GM18858 (cell line): ENCODE results near the gene MS4A15.

ENCODE experiments used
- ATAC-seq: cut with Tn5 transposase; IDR thresholded peaks from one replicate; pipeline ENCODE4 v1.9.1; 2021; ENCODE audit not compliant: unreplicated experiment

Gene MS4A15

GRCh38 chr11:60776167-60776566 is 19.5 kb downstream of the MS4A15 start:
- ATAC-seq, result no peak

GRCh38 chr11:60777106-60777505 is 20.4 kb downstream of the MS4A15 start:
- no peak for ATAC-seq

GRCh38 chr11:60777572-60777971 is 20.9 kb downstream of the MS4A15 start:
- ATAC-seq, result no peak

DNA sequence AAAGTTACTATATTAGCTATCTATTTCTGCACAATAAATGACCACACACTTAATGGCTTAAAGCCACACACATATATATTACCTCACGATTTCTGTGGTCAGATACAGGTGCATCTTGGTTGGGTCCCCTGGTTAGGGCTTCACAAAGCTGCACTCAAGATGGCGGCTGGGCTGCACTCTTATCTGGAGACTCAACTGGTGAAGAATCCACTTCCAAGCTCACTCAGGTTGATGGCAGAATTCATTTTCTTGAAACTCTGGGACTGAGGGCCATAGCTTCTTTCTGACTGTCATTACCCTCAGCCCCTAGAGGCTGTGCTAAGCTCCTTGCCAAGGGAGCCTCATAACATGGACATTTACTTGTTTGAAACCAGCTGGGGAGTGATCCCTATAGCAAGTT is 23.4 kb downstream of the MS4A15 start:
- ATAC-seq, result no peak

DNA sequence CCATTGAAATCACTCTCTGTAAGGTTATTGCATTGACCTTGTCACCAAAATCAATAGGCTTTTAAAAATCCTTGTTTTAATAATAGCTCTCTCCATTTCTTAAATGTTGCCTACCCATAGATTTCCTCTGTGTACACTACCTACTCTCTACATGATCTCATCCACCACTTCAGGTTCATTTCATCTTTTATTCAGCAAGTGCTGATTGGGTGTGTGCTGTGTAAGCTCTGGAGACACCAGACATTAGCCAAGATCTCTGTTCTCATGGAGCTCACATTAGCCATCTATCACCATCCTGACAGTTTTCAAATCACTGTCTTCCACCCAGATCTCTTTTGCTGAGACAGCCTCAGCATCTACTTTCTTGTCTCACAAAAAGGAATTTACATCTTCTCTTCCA is 24.1 kb downstream of the MS4A15 start:
- no peak for ATAC-seq

GRCh38 chr11:60781286-60781980 is 24.8 kb downstream of the MS4A15 start:
- no peak for ATAC-seq

GRCh38 chr11:60781981-60782316 is 25.3 kb downstream of the MS4A15 start:
- ATAC-seq, result no peak

DNA sequence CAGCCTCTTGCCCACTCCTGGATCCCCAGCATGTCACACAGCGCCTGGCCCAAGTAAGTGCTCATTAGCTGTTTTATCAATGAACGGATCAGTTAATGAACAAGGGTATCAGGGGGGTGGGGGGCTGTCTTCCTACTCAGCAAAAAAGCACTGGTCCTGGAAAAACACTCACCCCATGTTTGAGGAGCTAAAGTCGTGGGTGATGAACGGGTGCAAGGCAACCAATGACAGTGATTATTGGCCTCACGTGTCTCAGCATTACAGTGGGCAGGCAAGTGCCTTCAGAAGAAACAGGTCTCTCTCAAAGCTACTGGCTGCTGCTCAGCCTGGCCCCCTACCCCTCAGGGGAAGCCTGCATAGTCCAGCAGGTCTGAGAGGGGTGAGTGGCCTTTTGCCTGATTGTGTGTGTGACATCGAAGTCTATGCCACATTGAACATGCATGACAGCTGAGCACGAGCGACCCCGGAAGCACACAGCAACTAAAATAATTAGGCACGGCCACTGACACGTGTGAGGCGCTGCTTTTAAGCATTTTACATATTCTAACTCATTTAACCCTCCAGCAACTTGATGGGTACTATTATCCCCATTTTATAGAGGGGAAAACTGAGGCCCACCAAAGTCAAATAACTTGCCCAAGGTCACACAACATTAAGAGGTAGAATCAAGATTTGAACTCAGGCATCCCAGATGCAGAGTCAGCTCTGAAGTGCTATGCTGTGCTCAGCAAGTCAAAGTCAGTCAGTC is 25.9 kb downstream of the MS4A15 start:
- no peak for ATAC-seq

DNA sequence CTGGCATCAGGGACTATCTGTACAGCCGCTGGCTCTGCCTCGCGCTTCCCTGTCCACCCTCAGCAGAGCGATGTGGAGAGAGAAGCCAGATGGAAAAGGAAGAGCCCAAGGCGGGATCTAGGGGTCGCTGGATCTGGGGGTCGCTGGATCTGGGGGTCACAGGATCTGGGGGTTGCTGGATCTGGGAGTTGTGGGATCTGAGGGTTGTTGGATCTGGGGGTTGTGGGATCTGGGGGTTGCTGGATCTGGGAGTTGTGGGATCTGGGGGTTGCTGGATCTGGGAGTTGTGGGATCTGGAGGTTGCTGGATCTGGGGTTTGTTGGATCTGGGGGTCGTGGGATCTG is 26.4 kb downstream of the MS4A15 start:
- ATAC-seq, result no peak

DNA sequence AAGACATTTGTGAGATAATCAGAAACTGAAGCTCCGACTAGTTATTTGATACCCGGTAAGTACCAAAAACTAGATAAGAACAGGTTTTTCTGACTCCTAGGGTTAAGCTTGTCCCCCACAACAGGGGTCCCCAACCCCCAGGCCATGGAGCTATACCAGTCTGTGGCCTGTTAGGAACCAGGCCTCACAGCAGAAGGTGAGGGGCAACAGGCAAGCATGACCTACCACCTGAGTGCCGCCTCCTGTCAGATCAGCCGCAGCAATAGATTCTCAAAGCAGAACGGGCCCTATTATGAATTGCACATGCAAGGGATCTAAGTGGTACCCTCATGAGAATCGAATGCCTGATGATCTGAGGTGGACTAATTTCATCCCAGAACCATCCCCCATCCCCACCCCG is 27.2 kb downstream of the MS4A15 start:
- ATAC-seq, result no peak

DNA sequence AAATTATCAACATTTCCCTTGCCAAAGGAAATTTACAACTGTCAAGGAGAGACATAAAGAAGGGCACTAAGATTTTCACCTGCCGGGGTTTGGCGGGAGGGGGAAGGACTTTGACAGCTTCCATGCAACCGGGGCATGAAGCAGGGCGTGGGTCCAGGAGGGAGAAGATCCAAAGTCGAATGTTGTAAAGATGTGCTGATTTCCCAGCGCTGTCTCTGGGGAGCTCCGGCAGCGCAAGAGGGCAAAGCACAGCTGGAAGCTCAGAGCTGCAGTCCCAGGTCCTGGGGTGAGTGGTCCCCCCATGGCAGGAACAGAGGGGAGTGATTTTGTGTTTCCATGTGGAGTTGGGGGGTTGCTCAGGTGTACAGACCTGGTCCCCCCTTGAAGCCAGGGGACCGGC is 28.5 kb downstream of the MS4A15 start, which contains the start of gene MS4A10:
TSS of gene MS4A10 (plus strand) at position 198 of the 400 bp plus-strand sequence. CDS start 5,003 bp downstream, outside the sequence.
- ATAC-seq, result no peak

DNA sequence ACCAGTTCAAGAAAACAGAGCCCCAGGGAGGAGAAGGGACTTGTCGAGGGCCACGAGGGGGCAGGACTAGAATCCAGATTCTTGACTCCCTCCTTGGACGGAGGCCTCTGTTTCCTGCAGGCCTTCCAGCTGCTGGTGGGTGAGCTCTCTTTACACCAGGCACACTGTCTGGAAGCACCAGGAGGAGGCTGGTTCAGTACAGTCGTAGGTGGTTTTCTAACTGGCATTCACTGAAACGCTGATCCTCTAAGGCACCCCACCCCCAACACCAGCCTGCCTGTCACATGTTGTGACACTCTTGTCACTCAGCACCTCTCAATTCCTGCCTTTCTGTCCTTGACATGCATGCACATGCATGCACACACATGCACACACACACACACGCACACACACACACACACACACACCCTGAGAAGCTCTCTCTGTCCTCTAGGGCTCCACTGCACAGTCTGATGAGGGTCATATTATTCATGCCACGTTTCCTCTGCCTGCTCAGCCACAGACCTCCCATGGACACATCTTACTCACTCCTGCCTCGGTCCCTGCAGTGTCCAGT is 29.2 kb downstream of the MS4A15 start:
- ATAC-seq, result no peak

GRCh38 chr11:60786811-60787567 is 30.3 kb downstream of the MS4A15 start:
- ATAC-seq, result no peak

DNA sequence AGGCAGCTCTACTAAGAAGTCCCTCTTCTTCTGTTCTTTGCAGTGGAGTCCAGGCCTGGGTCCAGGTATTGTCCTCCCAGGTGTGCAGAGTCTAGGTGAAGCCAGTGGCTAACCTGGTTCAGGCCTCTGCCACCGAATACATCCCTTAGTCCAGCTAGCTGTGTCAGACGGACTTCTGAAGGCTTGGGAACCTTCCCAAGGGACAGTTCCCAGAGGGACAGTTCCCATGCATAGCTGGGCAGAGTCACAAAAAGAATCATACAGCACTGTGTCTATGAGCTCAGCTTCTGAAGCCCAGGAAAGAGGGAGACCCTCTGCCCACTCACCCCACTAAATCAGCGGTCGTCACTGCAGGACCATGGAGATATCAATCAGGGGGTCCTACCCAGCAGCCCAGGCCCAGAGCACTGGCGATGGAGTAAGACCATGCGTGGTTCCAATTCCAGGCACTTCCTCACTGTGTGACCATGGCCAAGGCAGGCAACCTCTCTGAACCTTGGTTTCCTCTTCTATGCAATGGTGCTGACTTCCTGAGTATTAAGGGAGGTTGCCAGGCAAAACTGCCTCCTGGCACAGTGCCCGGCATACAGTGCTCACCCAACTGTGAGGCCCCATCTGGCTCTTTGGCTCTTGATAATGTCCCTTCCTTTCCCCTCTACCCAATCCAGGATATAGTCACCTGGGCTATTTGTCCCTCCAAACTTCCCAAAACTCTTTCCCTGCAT is 31.9 kb downstream of the MS4A15 start:
- no peak for ATAC-seq

- ATAC-seq, result no peak
Observed at GRCh38 chr11:60790726-60791125, 34.1 kb downstream of the MS4A15 start.

DNA sequence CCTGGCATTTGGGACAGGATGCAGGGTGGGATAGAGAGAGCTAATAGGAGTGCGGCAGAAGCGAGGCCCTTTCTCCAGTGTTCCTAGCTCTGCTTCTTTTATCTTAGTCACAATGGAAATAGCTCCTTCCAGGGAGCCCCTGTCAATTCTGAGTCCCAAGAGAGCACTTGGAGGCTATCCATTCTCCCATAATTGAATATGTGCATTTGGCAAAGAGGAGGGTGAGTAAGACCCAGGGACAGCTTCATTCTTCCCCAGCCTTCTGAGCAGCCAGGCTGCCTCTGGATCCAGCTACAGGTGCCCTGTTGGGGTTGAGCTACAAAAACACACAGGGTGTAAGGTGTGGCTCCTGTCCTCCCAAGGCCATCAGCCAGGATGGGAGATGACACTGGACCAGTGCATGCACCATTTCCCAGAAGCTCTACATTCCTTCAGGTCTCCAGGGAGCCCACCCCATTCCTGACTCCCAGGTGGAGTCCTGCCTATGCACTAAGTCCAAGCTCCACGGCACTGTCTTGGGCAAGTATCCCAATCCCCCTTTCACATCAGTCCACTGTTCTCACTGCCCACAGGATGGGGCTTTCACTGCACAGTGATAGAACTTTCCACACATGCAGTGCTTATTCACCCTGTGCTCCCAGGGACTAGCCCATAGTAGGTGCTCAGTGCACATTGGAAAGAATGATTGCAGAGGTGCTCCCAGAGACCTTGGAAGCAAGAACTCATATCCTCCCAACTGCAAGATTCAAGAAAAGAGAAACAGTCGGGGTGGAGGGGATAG is 34.7 kb downstream of the MS4A15 start:
- no peak for ATAC-seq

DNA sequence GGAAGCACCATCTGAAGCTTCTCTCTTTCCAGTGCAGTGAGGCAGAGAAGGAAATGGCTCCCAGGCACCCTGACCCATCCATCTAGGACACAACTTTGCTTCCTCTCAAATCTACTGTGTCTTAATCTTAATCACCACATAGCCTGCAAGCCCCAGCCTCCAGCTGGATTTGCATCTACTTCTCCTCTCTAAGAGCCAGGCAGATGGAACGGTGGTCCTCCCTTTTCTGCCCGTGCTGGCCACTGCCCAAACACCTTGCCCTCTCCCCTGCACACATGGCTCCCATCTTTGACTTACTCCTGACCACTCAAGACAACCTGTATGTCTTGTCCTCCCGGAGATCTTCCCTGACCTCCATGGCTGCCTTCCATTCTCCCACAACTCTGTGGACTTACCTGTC is 35.9 kb downstream of the MS4A15 start:
- no peak for ATAC-seq

GRCh38 chr11:60795291-60795690 is 38.6 kb downstream of the MS4A15 start:
- ATAC-seq, result no peak

GRCh38 chr11:60797846-60798630 is 41.4 kb downstream of the MS4A15 start:
- no peak for ATAC-seq

DNA sequence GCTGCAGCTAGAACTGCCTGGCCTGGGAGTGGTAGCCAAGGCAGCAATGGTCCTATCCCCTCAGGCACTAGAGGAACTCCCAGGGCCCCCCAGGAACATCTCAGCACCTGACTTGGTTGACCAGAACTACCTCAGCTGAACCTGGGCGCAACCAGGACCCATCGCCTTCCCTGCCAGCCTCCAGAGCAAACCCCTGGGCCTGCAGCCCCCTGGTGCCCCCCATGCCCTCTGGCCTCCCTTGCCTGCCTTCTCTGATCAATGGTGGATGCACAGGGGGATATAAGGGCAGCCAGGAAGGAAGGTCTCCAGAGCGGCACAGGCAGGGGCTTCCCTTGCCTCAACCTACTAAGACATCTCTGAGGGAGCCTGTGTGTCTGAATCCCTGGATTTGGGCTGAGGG is 42.0 kb downstream of the MS4A15 start:
- no peak for ATAC-seq
